HepG2 (cell line): Measurements from ENCODE around the gene ANK3. TPM values are rescaled to one million over a fixed set of nuclear protein-coding genes. Genes with fewer than 3 reads are reported as not detected.

Source experiments
- ATAC-seq: fragments of 200-7000 bp; cut with Tn5 transposase; 3 replicates; pipeline ENCODE4 v1.9.1; 2020; ENCODE audit warnings: mild to moderate bottlenecking, moderate library complexity
- BruUV-seq: library from RNA; stranded (reverse); fragments of 400-500 nt; replicated peaks from 2 replicates; lab custom pipeline; 2021; lab: Mats Ljungman, UMichigan
- CTCF ChIA-PET: fragments of 300-600 bp; formaldehyde crosslinking; extraction: SDS; loops from one replicate; lab custom pipeline; 2021; ENCODE audit warnings: low total read pairs, inconsistent platforms, low intra/inter-chr PET ratio; lab: Yijun Ruan, JAX
- POLR2A ChIA-PET: fragments of 350-600 bp; sonication (Branson Sonifier 250); formaldehyde crosslinking; loops from one replicate; lab custom pipeline; 2020; ENCODE audit warnings: antibody characterized with exemption, inconsistent platforms; lab: Yijun Ruan, JAX
- DNase-seq: peaks from one replicate; pipeline ENCODE4 v3.0.0-alpha.2; 2015; ENCODE audit warnings: low spot score
- FAIRE-seq: peaks from 3 replicates; lab custom pipeline; 2011; peaks lifted over from hg19 to GRCh38; lab: Jason Lieb, UNC
- H2AFZ ChIP-seq: one replicate; pipeline ENCODE4 v1.6.1; 2011; ENCODE audit warnings: low read length, inconsistent platforms
- H3K27ac ChIP-seq: fragments of 300-600 bp; 3 replicates; pipeline ENCODE4 v1.8.0; 2011; ENCODE audit warnings: mixed run types, mild to moderate bottlenecking, mixed read lengths, low read length, inconsistent platforms; ENCODE audit not compliant: insufficient read depth; ENCODE audit errors: extremely low read length
- H3K27me3 ChIP-seq, 2 experiments: fragments of 200-600 bp in 1 of 2; 2 replicates in 1 of 2; 3 replicates in 1 of 2; pipeline versions ENCODE4 v1.6.0 to v1.8.0; 2011; ENCODE audit warnings: low read length in 2 of 2, mild to moderate bottlenecking in 2 of 2, moderate library complexity in 2 of 2, inconsistent platforms in 1 of 2; ENCODE audit not compliant: insufficient read depth in 2 of 2, control insufficient read depth in 1 of 2
- H3K36me3 ChIP-seq, 2 experiments: fragments of 200-600 bp in 1 of 2; replicated peaks in 1 of 2; 2 replicates in 1 of 2; 3 replicates in 1 of 2; pipeline versions ENCODE4 v1.5.1 to v1.8.0; 2011; ENCODE audit warnings: low read length in 2 of 2, inconsistent platforms in 1 of 2; ENCODE audit not compliant: insufficient read depth in 2 of 2, control insufficient read depth in 1 of 2
- H3K4me1 ChIP-seq: 2 replicates; pipeline ENCODE4 v1.5.1; 2012; ENCODE audit warnings: low read length, inconsistent platforms; ENCODE audit not compliant: insufficient read depth
- H3K4me2 ChIP-seq: 2 replicates; pipeline ENCODE4 v1.6.0; 2011; ENCODE audit warnings: low read depth, low read length, inconsistent platforms
- H3K4me3 ChIP-seq, 3 experiments: fragments of 200-600 bp in 1 of 3; sonication (generic), shearing (Covaris generic) in 1 of 3; replicated peaks in 1 of 3; 2 replicates each; pipeline ENCODE4 v1.5.1; 2011 to 2016; ENCODE audit warnings: low read length in 3 of 3, inconsistent platforms in 2 of 3, low read depth in 2 of 3, mild to moderate bottlenecking in 2 of 3, control low read depth in 1 of 3, mixed read lengths in 1 of 3; ENCODE audit not compliant: insufficient read depth in 1 of 3
- H3K79me2 ChIP-seq: one replicate; pipeline ENCODE4 v1.6.1; 2011; ENCODE audit warnings: low read length, inconsistent platforms; ENCODE audit not compliant: insufficient read depth
- H3K9ac ChIP-seq: 2 replicates; pipeline ENCODE4 v1.6.0; 2011; ENCODE audit warnings: mild to moderate bottlenecking, low read depth, low read length, inconsistent platforms; ENCODE audit not compliant: insufficient read depth
- H3K9me3 ChIP-seq: 2 replicates; pipeline ENCODE4 v1.5.1; 2012; ENCODE audit warnings: mild to moderate bottlenecking, low read length
- H4K20me1 ChIP-seq: 2 replicates; pipeline ENCODE4 v1.6.0; 2011; ENCODE audit warnings: inconsistent platforms, mild to moderate bottlenecking, low read length, moderate library complexity; ENCODE audit not compliant: insufficient read depth
- AKAP8 ChIP-seq: sonication (generic); formaldehyde crosslinking; IDR thresholded peaks from 2 replicates; pipeline ENCODE4 v1.5.1; 2020; ENCODE audit warnings: mild to moderate bottlenecking, missing genetic modification reagents
- ATAD3A ChIP-seq: sonication (generic); formaldehyde crosslinking; IDR thresholded peaks from 2 replicates; pipeline ENCODE4 v1.4.0; 2020; ENCODE audit warnings: missing genetic modification reagents
- ELF4 ChIP-seq: sonication (generic); formaldehyde crosslinking; IDR thresholded peaks from 2 replicates; pipeline ENCODE4 v1.5.0; 2020; ENCODE audit warnings: missing genetic modification reagents, mild to moderate bottlenecking, moderate library complexity, borderline replicate concordance
- ISX ChIP-seq: sonication (generic); formaldehyde crosslinking; conservative IDR thresholded peaks from 2 replicates; pipeline ENCODE4 v1.5.0; 2020; ENCODE audit warnings: missing genetic modification reagents
- MAFK ChIP-seq, 2 experiments: IDR thresholded peaks in 1 of 2; conservative IDR thresholded peaks in 1 of 2; 2 replicates each; pipeline ENCODE4 v1.6.1; 2011; ENCODE audit warnings: improper control_type of control experiment in 2 of 2, low read length in 2 of 2
- MIER2 ChIP-seq: IDR thresholded peaks from 2 replicates; pipeline ENCODE4 v1.6.1; 2016; ENCODE audit warnings: missing biosample characterization, missing genetic modification reagents
- MXD1 ChIP-seq: sonication (generic); formaldehyde crosslinking; IDR thresholded peaks from 2 replicates; pipeline ENCODE4 v1.4.0; 2020; ENCODE audit warnings: mild to moderate bottlenecking, missing genetic modification reagents
- PLRG1 ChIP-seq: fragments of 450-650 bp; conservative IDR thresholded peaks from 2 replicates; pipeline ENCODE4 v1.6.1; 2016
- RXRA ChIP-seq: sonication (generic); formaldehyde crosslinking; IDR thresholded peaks from 2 replicates; pipeline ENCODE4 v1.5.1; 2020; ENCODE audit warnings: missing genetic modification reagents
- TIGD3 ChIP-seq: sonication (generic); formaldehyde crosslinking; IDR thresholded peaks from 2 replicates; pipeline ENCODE4 v1.5.1; 2020; ENCODE audit warnings: mild to moderate bottlenecking, missing genetic modification reagents, borderline replicate concordance
- ZNF263 ChIP-seq: sonication (generic); formaldehyde crosslinking; IDR thresholded peaks from 2 replicates; pipeline ENCODE4 v1.4.0; 2020; ENCODE audit warnings: missing genetic modification reagents
- ZNF678 ChIP-seq: sonication (generic); formaldehyde crosslinking; IDR thresholded peaks from 2 replicates; pipeline ENCODE4 v1.4.0; 2020; ENCODE audit warnings: mild to moderate bottlenecking, missing genetic modification reagents
- ZNF784 ChIP-seq: sonication (generic); formaldehyde crosslinking; IDR thresholded peaks from 2 replicates; pipeline ENCODE4 v1.5.1; 2020; ENCODE audit warnings: missing genetic modification reagents, mild to moderate bottlenecking, borderline replicate concordance
- whole genome bisulfite sequencing: methylation state at CpG from one replicate; pipeline ENCODE4 v1.1.6; 2017; ENCODE audit warnings: low lambda C conversion rate; 5-methylcytosine and 5-hydroxymethylcytosine counted together
- in situ Hi-C: cut with HindIII; loops from 2 replicates; pipeline ENCODE4 v1.10.0; 2017; ENCODE audit warnings: low pct_unique_long_range_greater_than_20kb; ENCODE audit not compliant: extremely low pct_ligation_motif_present
- intact Hi-C: fragments of 100-400 bp; cut with micrococcal nuclease; formaldehyde crosslinking; loops from one replicate; pipeline ENCODE4 v1.10.0; 2022; ENCODE audit not compliant: unreplicated experiment
- polyA plus RNA-seq, 8 experiments: library from polyadenylated mRNA; depleted of rRNA in 3 of 8; stranded (reverse) in 7 of 8; unstranded in 1 of 8; fragments of >200 nt; fragmentation: Illumina TruSeq in 4 of 8; extraction: Trizol in 4 of 8; gene quantifications; 2 replicates each; pipeline versions ENCODE4 v1.2.1 to v1.2.3, GENCODE V29; 2011 to 2016; ENCODE audit warnings: low read depth in 4 of 8, missing spikeins in 1 of 8, mixed read lengths in 1 of 8; ENCODE audit not compliant: insufficient read depth in 1 of 8
- total RNA-seq, 5 experiments: library from RNA; depleted of rRNA; stranded (reverse); fragments of >200 nt; fragmentation: Illumina TruSeq; extraction: Trizol; gene quantifications; 2 replicates each; pipeline ENCODE4 v1.2.3, GENCODE V29; 2016; ENCODE audit warnings: low read depth in 1 of 5
- TF ChIP-seq, protein P1 (sequence below): sonication (generic); formaldehyde crosslinking; IDR thresholded peaks from 2 replicates; pipeline ENCODE4 v1.5.0; 2020; ENCODE audit warnings: mild to moderate bottlenecking, missing genetic modification reagents, moderate library complexity
- TF ChIP-seq, protein P2 (sequence below): sonication (generic); formaldehyde crosslinking; IDR thresholded peaks from 2 replicates; pipeline ENCODE4 v1.4.0; 2020; ENCODE audit warnings: missing genetic modification reagents

ANK3 gene
- total and polyA plus RNA-seq, 2 of the 13 experiments (the other 11 are each of a cell fraction or from before 2014, with no cell fraction given), result not detected

DNA sequence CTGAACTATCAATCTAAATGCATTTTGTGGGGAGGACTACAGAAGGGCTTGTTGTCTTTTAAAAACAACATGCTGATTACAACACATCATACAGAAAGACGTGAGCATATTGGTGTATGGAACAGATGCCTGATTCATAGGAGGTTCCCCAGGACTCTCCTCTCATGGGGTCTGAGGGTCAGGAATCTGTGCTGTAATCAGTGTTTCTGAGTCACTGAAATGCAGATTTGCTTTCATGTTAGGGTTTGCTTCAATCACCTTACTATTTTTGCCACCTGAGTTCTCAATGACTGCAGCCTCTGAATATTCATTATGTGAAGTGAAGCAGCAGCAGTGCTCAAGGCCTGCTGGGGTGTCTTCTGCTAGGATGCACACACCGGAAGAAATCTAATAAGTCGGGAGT is 550 bp upstream of the ANK3 start (continued):
- TF ChIP-seq, protein P1, sequence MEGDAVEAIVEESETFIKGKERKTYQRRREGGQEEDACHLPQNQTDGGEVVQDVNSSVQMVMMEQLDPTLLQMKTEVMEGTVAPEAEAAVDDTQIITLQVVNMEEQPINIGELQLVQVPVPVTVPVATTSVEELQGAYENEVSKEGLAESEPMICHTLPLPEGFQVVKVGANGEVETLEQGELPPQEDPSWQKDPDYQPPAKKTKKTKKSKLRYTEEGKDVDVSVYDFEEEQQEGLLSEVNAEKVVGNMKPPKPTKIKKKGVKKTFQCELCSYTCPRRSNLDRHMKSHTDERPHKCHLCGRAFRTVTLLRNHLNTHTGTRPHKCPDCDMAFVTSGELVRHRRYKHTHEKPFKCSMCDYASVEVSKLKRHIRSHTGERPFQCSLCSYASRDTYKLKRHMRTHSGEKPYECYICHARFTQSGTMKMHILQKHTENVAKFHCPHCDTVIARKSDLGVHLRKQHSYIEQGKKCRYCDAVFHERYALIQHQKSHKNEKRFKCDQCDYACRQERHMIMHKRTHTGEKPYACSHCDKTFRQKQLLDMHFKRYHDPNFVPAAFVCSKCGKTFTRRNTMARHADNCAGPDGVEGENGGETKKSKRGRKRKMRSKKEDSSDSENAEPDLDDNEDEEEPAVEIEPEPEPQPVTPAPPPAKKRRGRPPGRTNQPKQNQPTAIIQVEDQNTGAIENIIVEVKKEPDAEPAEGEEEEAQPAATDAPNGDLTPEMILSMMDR (CRISPR knock-in tag), result no peak
- TF ChIP-seq TIGD3 (CRISPR knock-in tag) (no peak), MAFK (conservative IDR thresholded peaks at IDR 0.05 in 1 of 2, IDR thresholded peaks at IDR 0.05 in 1 of 2; ENCODE audit: low read length in 2 of 2) (no peak), PLRG1 (no peak), ZNF263 (CRISPR knock-in tag) (no peak), RXRA (CRISPR knock-in tag) (no peak)

DNA sequence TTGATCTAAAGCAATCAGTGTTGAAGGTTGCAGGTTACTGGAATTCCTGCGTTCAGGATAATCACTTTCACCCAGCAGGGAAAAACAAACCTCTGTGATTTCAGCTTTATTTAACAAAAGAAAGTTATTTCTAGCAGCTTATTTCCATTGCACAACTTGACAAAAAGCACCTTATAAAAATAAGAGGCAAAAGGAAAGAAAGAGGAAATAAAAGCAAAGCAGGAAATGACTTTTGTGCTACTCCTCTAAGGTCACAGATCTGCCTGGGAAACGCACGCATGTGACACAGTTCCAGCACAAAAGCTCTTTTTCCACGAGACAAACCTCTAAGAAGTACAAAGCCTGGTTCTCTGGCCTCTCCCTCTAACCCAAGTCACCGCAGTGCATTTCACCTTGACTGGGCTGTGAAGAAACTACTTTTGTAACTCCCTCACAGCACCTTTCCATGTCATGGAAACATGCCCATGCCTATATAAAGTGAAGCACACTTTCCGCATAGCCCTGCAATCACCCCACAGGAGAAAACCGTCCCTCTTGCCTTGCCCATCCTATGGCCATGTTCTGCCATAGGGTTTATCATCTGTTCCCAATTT is 870 bp downstream of the ANK3 start:
- H3K9me3 ChIP-seq, result no peaks in the 10 kb centered on the region
- no peak for FAIRE-seq
- intact Hi-C loops, result no loop called here
- in situ Hi-C loops, result no loop called here
- H3K4me2 ChIP-seq, result no peak overlapping the region
- H3K27ac ChIP-seq, result no peak overlapping the region
- no peaks in the 10 kb centered on the region for H3K36me3 ChIP-seq
- H3K4me3 ChIP-seq, result no peak overlapping the region
- CTCF ChIA-PET, result no interaction called here
- H3K27me3 ChIP-seq, result no peaks in the 10 kb centered on the region
- no peaks in the 10 kb centered on the region for H3K79me2 ChIP-seq
- H2AFZ ChIP-seq, result no peak overlapping the region
- no peak for DNase-seq
- no peaks in the 10 kb centered on the region for H3K4me1 ChIP-seq
- ATAC-seq, result no peak
- 52% methylated on average over 7 of the region's 7 CpGs for WGBS
- no peaks in the 10 kb centered on the region for H4K20me1 ChIP-seq
- no peak overlapping the region for H3K9ac ChIP-seq
- POLR2A ChIA-PET, result no interaction called here
- no TSS peak for BruUV-seq
- TF ChIP-seq ZNF678 (CRISPR knock-in tag) (no peak), ELF4 (CRISPR knock-in tag) (no peak), MIER2 (CRISPR knock-in tag) (no peak), ISX (CRISPR knock-in tag) (no peak), AKAP8 (CRISPR knock-in tag) (no peak), ATAD3A (CRISPR knock-in tag) (no peak), ZNF784 (CRISPR knock-in tag) (no peak), MXD1 (CRISPR knock-in tag) (no peak)
- TF ChIP-seq, protein P2, sequence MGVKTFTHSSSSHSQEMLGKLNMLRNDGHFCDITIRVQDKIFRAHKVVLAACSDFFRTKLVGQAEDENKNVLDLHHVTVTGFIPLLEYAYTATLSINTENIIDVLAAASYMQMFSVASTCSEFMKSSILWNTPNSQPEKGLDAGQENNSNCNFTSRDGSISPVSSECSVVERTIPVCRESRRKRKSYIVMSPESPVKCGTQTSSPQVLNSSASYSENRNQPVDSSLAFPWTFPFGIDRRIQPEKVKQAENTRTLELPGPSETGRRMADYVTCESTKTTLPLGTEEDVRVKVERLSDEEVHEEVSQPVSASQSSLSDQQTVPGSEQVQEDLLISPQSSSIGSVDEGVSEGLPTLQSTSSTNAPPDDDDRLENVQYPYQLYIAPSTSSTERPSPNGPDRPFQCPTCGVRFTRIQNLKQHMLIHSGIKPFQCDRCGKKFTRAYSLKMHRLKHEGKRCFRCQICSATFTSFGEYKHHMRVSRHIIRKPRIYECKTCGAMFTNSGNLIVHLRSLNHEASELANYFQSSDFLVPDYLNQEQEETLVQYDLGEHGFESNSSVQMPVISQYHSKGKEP (CRISPR knock-in tag), result no peak
